Progenitor cell of endocrine pancreas (in vitro differentiated cells): ENCODE measurements around the gene CNTNAP5. TPM values are rescaled to one million over a fixed set of nuclear protein-coding genes. Genes with fewer than 3 reads are reported as not detected.

Experiments used
- DNase-seq: peaks from one replicate; pipeline ENCODE4 v3.0.0; 2021; ENCODE audit warnings: low spot score; ENCODE audit not compliant: unreplicated experiment
- H3K27ac Mint-ChIP-seq: 2 replicates; pipeline ENCODE4 v1.8.0; 2021; ENCODE audit warnings: mild to moderate bottlenecking, moderate library complexity, mixed read lengths
- H3K27me3 Mint-ChIP-seq: 2 replicates; pipeline ENCODE4 v1.8.0; 2021; ENCODE audit warnings: mixed read lengths
- H3K36me3 Mint-ChIP-seq: 2 replicates; pipeline ENCODE4 v1.8.0; 2022; ENCODE audit warnings: mixed read lengths; ENCODE audit not compliant: insufficient read depth
- H3K4me1 Mint-ChIP-seq: 2 replicates; pipeline ENCODE4 v1.8.0; 2021; ENCODE audit warnings: low read depth, mixed read lengths
- H3K4me3 Mint-ChIP-seq: 2 replicates; pipeline ENCODE4 v1.8.0; 2021; ENCODE audit warnings: low read depth, mild to moderate bottlenecking, moderate library complexity, mixed read lengths
- H3K9me3 Mint-ChIP-seq: 2 replicates; pipeline ENCODE4 v1.8.0; 2021; ENCODE audit warnings: low read depth, mixed read lengths
- total RNA-seq: library from RNA; stranded (reverse); gene quantifications from 2 replicates; pipeline ENCODE4 v1.2.1, GENCODE V29; 2021
- TF ChIP-seq, protein P1 (sequence below): fragments of 200-600 bp; sonication (generic); IDR thresholded peaks from one replicate; pipeline ENCODE4 v1.5.0; 2021; ENCODE audit warnings: antibody characterized with exemption, mild to moderate bottlenecking; ENCODE audit not compliant: unreplicated experiment

CNTNAP5 gene
- total RNA-seq, 1 donor from 2014 or later = 5.3 TPM

GRCh38 chr2:124045894-124046293 lies 20.8 kb downstream of the CNTNAP5 start:
- Mint-ChIP-seq H3K27me3 (no peaks in the 10 kb centered on the region), H3K4me1 (no peaks in the 10 kb centered on the region), H3K36me3 (no peaks in the 10 kb centered on the region), H3K9me3 (no peaks in the 10 kb centered on the region), H3K4me3 (no peak overlapping the region), H3K27ac (no peak overlapping the region)
- no peak for DNase-seq
- TF ChIP-seq, protein P1, sequence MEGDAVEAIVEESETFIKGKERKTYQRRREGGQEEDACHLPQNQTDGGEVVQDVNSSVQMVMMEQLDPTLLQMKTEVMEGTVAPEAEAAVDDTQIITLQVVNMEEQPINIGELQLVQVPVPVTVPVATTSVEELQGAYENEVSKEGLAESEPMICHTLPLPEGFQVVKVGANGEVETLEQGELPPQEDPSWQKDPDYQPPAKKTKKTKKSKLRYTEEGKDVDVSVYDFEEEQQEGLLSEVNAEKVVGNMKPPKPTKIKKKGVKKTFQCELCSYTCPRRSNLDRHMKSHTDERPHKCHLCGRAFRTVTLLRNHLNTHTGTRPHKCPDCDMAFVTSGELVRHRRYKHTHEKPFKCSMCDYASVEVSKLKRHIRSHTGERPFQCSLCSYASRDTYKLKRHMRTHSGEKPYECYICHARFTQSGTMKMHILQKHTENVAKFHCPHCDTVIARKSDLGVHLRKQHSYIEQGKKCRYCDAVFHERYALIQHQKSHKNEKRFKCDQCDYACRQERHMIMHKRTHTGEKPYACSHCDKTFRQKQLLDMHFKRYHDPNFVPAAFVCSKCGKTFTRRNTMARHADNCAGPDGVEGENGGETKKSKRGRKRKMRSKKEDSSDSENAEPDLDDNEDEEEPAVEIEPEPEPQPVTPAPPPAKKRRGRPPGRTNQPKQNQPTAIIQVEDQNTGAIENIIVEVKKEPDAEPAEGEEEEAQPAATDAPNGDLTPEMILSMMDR = no peak

DNA sequence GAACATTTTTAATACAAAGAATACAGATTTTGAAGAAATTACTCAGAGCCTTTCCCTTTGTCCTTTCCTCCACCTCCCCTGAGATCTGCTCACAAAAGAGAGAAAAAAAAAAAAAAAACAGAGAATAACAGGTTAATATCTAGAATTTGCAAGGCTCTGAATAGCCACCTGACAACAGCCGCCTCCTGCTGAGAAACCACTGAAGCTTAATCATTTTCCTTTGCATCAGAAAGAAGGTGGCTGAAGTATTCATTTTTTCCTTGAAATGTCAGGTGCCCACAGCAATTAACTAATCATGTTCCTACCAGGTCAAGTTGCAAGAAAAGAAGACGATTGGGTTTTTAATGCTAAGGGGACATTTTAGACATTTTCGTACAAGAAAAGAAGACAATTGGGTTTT lies 21.2 kb downstream of the CNTNAP5 start:
- no peaks in the 10 kb centered on the region for H3K36me3 Mint-ChIP-seq
- no peak overlapping the region for H3K27ac Mint-ChIP-seq
- H3K27me3 Mint-ChIP-seq = no peaks in the 10 kb centered on the region
- no peak overlapping the region for H3K4me3 Mint-ChIP-seq
- no peaks in the 10 kb centered on the region for H3K4me1 Mint-ChIP-seq
- no peaks in the 10 kb centered on the region for H3K9me3 Mint-ChIP-seq
- TF ChIP-seq, protein P1 = no peak
- DNase-seq = no peak

DNA sequence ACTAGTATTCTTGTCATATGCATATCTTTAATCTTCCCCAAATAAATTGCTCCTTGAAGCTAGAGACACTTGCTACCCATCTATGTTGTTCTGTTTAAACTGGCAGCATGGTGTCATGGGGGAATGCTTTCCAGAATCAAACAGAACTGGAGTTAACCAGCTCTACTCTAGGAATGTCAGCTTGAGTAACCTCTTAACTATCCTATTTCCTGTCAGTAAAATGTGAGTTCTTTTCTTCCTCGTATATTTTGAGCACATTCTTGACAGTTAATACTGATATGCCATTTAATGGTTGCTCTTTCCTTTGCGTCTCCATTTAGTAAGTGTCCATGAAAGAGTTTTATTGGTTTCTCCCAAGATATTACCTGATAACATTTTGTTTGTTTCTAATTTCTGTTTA lies 23.0 kb downstream of the CNTNAP5 start:
- Mint-ChIP-seq H3K4me1 (no peaks in the 10 kb centered on the region), H3K27ac (no peak overlapping the region), H3K27me3 (no peaks in the 10 kb centered on the region), H3K4me3 (no peak overlapping the region), H3K9me3 (no peaks in the 10 kb centered on the region), H3K36me3 (no peaks in the 10 kb centered on the region)
- DNase-seq = no peak
- TF ChIP-seq, protein P1 = no peak

DNA sequence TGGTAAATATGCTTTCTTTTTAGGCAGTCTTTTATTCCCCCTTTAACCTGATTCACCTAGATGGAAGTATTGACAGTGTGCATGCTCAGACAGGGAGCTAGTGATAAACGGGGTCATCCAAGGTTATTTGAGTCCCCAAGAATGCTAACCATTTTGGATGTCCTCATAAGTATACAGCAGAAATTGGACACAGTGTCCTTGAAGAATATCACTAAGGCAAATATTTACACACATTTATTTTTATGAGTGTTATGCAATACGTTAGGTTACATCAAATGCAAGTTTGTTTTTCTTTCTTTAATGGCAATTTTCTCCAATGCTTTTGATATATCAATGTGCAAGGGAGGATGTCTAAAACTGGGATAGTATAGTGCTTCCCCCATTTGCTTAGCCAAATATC lies 23.6 kb downstream of the CNTNAP5 start:
- H3K4me1 Mint-ChIP-seq = no peaks in the 10 kb centered on the region

GRCh38 chr2:124049136-124049535 lies 24.0 kb downstream of the CNTNAP5 start:
- no peaks in the 10 kb centered on the region for H3K27me3 Mint-ChIP-seq
- H3K9me3 Mint-ChIP-seq = no peaks in the 10 kb centered on the region
- H3K4me1 Mint-ChIP-seq = no peaks in the 10 kb centered on the region
- H3K36me3 Mint-ChIP-seq = no peaks in the 10 kb centered on the region
- TF ChIP-seq, protein P1 = no peak
- H3K27ac Mint-ChIP-seq = no peak overlapping the region
- H3K4me3 Mint-ChIP-seq = no peak overlapping the region
- no peak for DNase-seq

More for the DNA sequence above, 23.6 kb downstream of the CNTNAP5 start:
- Mint-ChIP-seq H3K9me3 (no peaks in the 10 kb centered on the region), H3K27ac (no peak overlapping the region), H3K36me3 (no peaks in the 10 kb centered on the region), H3K27me3 (no peaks in the 10 kb centered on the region), H3K4me3 (no peak overlapping the region)
- no peak for DNase-seq
- TF ChIP-seq, protein P1 = no peak
